Keratinocyte (primary cell): ENCODE data around the gene CEL. TPM values are rescaled to one million over a fixed set of nuclear protein-coding genes. Genes with fewer than 3 reads are reported as not detected.

Source experiments
- DNase-seq: peaks from one replicate; pipeline ENCODE4 v3.0.0-alpha.2; 2011; ENCODE audit warnings: low read depth, missing footprints, low spot score
- FAIRE-seq: peaks from 2 replicates; lab custom pipeline; 2011; peaks lifted over from hg19 to GRCh38; lab: Jason Lieb, UNC
- H2AFZ ChIP-seq: 2 replicates; pipeline ENCODE4 v1.6.0; 2012; ENCODE audit warnings: low read length, control low read depth, inconsistent platforms; ENCODE audit not compliant: control insufficient read depth
- H3K27ac ChIP-seq: 2 replicates; pipeline ENCODE4 v1.5.1; 2011; ENCODE audit warnings: low read length; ENCODE audit not compliant: control insufficient read depth, insufficient read depth
- H3K27me3 ChIP-seq: 3 replicates; pipeline ENCODE4 v1.6.0; 2011; ENCODE audit warnings: low read length; ENCODE audit not compliant: control insufficient read depth, insufficient read depth; ENCODE audit errors: extremely low read depth
- H3K36me3 ChIP-seq, 2 experiments: 2 replicates in 1 of 2; 3 replicates in 1 of 2; pipeline ENCODE4 v1.5.1; 2011; ENCODE audit warnings: low read length in 2 of 2, mild to moderate bottlenecking in 1 of 2; ENCODE audit not compliant: control insufficient read depth in 2 of 2, insufficient read depth in 2 of 2; ENCODE audit errors: extremely low read depth in 1 of 2
- H3K4me1 ChIP-seq: 3 replicates; pipeline ENCODE4 v1.5.1; 2011; ENCODE audit warnings: low read length; ENCODE audit not compliant: control insufficient read depth, insufficient read depth; ENCODE audit errors: extremely low read depth
- H3K4me2 ChIP-seq: 3 replicates; pipeline ENCODE4 v1.6.0; 2011; ENCODE audit warnings: low read depth, low read length; ENCODE audit not compliant: control insufficient read depth, insufficient read depth; ENCODE audit errors: extremely low read depth
- H3K4me3 ChIP-seq, 3 experiments: fragments of 200-600 bp in 1 of 3; sonication (generic) in 1 of 3; 2 replicates in 2 of 3; 3 replicates in 1 of 3; pipeline ENCODE4 v1.5.1; 2011 to 2016; ENCODE audit warnings: low read length in 3 of 3, mild to moderate bottlenecking in 3 of 3, control low read depth in 2 of 3, inconsistent platforms in 1 of 3, low read depth in 1 of 3, mixed read lengths in 1 of 3, mixed run types in 1 of 3, moderate library complexity in 1 of 3; ENCODE audit not compliant: control insufficient read depth in 2 of 3, insufficient read depth in 2 of 3; ENCODE audit errors: extremely low read depth in 1 of 3
- H3K79me2 ChIP-seq: 2 replicates; pipeline ENCODE4 v1.6.0; 2012; ENCODE audit warnings: low read length; ENCODE audit not compliant: control insufficient read depth, insufficient read depth
- H3K9ac ChIP-seq: 3 replicates; pipeline ENCODE4 v1.6.0; 2011; ENCODE audit warnings: low read length; ENCODE audit not compliant: control insufficient read depth, insufficient read depth; ENCODE audit errors: extremely low read depth
- H3K9me1 ChIP-seq: 3 replicates; pipeline ENCODE4 v1.6.0; 2011; ENCODE audit warnings: low read length; ENCODE audit not compliant: control insufficient read depth, insufficient read depth; ENCODE audit errors: extremely low read depth
- H3K9me3 ChIP-seq: 2 replicates; pipeline ENCODE4 v1.5.1; 2012; ENCODE audit warnings: low read depth, low read length; ENCODE audit not compliant: control insufficient read depth
- H4K20me1 ChIP-seq: 3 replicates; pipeline ENCODE4 v1.6.0; 2011; ENCODE audit warnings: low read length; ENCODE audit not compliant: control insufficient read depth, insufficient read depth; ENCODE audit errors: extremely low read depth
- CTCF ChIP-seq, 3 experiments: IDR thresholded peaks in 1 of 3; conservative IDR thresholded peaks in 1 of 3; optimal IDR thresholded peaks in 1 of 3; 2 replicates in 2 of 3; 3 replicates in 1 of 3; pipeline versions ENCODE3 to v1.5.1; 2011; ENCODE audit warnings: low read length in 3 of 3, mild to moderate bottlenecking in 3 of 3, moderate library complexity in 2 of 3, control low read depth in 1 of 3, inconsistent platforms in 1 of 3; ENCODE audit not compliant: insufficient read depth in 2 of 3; ENCODE audit errors: extremely low read depth in 1 of 3
- EZH2 ChIP-seq: IDR thresholded peaks from one replicate; pipeline ENCODE4 v1.6.1; 2012; ENCODE audit warnings: inconsistent platforms, mild to moderate bottlenecking, low read length, moderate library complexity
- dilution Hi-C: fragments of 300-500 bp; cut with MboI; formaldehyde crosslinking; loops from one replicate; pipeline ENCODE4 v1.7.0; 2020; ENCODE audit warnings: low sequenced_read_pairs; ENCODE audit not compliant: extremely low pct_ligation_motif_present
- polyA plus RNA-seq, 5 experiments: library from polyadenylated mRNA; depleted of rRNA in 3 of 5; stranded (reverse) in 3 of 5; stranded (forward) in 1 of 5; unstranded in 1 of 5; fragments of >200 nt; gene quantifications; 1 replicate in 1 of 5; 2 replicates in 3 of 5; 3 replicates in 1 of 5; pipeline versions ENCODE4 v1.2.1 to v1.2.3, GENCODE V29; 2011 to 2012; ENCODE audit warnings: missing spikeins in 2 of 5, low read depth in 1 of 5, low replicate concordance in 1 of 5

CEL gene
- polyA plus RNA-seq, 1 donor (not counting 4 experiments of a cell fraction or from before 2014, with no cell fraction given), result 0.12 TPM

- H4K20me1 ChIP-seq, result peaks cover 16% of the 10 kb centered on the region
- H3K27ac ChIP-seq, result no peak overlapping the region
- no peak overlapping the region for H2AFZ ChIP-seq
- dilution Hi-C loops, result no loop called here
- H3K9ac ChIP-seq, result no peak overlapping the region
- no peak overlapping the region for H3K4me3 ChIP-seq
- no peaks in the 10 kb centered on the region for H3K4me1 ChIP-seq
- no peaks in the 10 kb centered on the region for H3K9me3 ChIP-seq
- no peaks in the 10 kb centered on the region for H3K9me1 ChIP-seq
- TF ChIP-seq CTCF (optimal IDR thresholded peaks at IDR 0.05 in 1 of 3, IDR thresholded peaks at IDR 0.05 in 1 of 3, conservative IDR thresholded peaks at IDR 0.05 in 1 of 3; ENCODE audit: extremely low read depth in 1 of 3, insufficient read depth in 2 of 3, low read length in 3 of 3) (no peak), EZH2 (no peak)
- H3K4me2 ChIP-seq, result no peak overlapping the region
- no peak for DNase-seq
- FAIRE-seq, result no peak
- H3K79me2 ChIP-seq, result peaks cover 11% of the 10 kb centered on the region
- peaks cover 35 to 41% of the 10 kb centered on the region in 2 experiments for H3K36me3 ChIP-seq
- H3K27me3 ChIP-seq, result no peaks in the 10 kb centered on the region
These were observed 17.1 kb upstream of the CEL start for GRCh38 chr9:133044661-133045060.

- Histone ChIP-seq H3K9ac (no peak overlapping the region), H2AFZ (no peak overlapping the region), H3K9me1 (no peaks in the 10 kb centered on the region), H3K79me2 (peaks cover 10% of the 10 kb centered on the region), H3K27me3 (no peaks in the 10 kb centered on the region), H3K4me1 (no peaks in the 10 kb centered on the region), H3K36me3 (peaks cover 36 to 41% of the 10 kb centered on the region in 2 experiments), H3K4me3 (no peak overlapping the region), H3K27ac (no peak overlapping the region), H4K20me1 (peaks cover 16% of the 10 kb centered on the region), H3K4me2 (no peak overlapping the region), H3K9me3 (no peaks in the 10 kb centered on the region)
- TF ChIP-seq CTCF (optimal IDR thresholded peaks at IDR 0.05 in 1 of 3, IDR thresholded peaks at IDR 0.05 in 1 of 3, conservative IDR thresholded peaks at IDR 0.05 in 1 of 3; ENCODE audit: extremely low read depth in 1 of 3, insufficient read depth in 2 of 3, low read length in 3 of 3), result no peak
- no peak for TF ChIP-seq EZH2
- FAIRE-seq (no peak), DNase-seq (no peak)
- dilution Hi-C loops, result no loop called here
These were observed 16.6 kb upstream of the CEL start for GRCh38 chr9:133045132-133045531.
